GM18951 (cell line): ENCODE data around the gene CD4.

Experiments used
- POLR2A ChIP-seq: IDR thresholded peaks from 4 replicates; pipeline ENCODE4 v1.6.1; 2011; ENCODE audit warnings: mild to moderate bottlenecking; ENCODE audit not compliant: insufficient read length, insufficient read depth; ENCODE audit errors: extremely low read depth
- in situ Hi-C: fragments of 300-500 bp; cut with MboI; formaldehyde crosslinking; loops from one replicate; pipeline ENCODE4 v1.12.0; 2022; ENCODE audit warnings: low sequenced_read_pairs, mixed read lengths, inconsistent platforms; ENCODE audit not compliant: unreplicated experiment

Gene CD4

DNA sequence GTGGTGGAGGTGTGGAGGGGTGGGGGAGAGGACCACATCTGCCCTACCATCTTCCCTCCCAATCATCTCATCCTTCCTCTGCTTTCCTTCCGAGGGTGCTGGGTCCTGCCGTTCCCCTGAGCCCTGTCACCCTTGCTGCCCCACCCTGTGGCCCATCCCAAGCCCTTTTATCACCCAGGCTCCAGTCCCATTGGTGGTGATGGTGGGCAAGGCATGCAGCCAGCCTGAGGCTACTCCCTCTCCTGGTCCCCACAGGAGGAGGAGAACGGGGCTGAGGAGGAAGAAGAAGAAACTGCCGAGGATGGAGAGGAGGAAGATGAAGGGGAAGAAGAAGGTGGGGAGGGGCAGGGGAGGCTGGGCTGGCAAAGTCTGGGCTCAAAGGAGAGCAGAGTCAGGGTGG, 19.7 kb upstream of the CD4 start:
- no peak for TF ChIP-seq POLR2A
- in situ Hi-C loops, result no loop called here

GRCh38 chr12:6770094-6770493, 19.2 kb upstream of the CD4 start:
- TF ChIP-seq POLR2A, result no peak
- in situ Hi-C loops, result no loop called here

DNA sequence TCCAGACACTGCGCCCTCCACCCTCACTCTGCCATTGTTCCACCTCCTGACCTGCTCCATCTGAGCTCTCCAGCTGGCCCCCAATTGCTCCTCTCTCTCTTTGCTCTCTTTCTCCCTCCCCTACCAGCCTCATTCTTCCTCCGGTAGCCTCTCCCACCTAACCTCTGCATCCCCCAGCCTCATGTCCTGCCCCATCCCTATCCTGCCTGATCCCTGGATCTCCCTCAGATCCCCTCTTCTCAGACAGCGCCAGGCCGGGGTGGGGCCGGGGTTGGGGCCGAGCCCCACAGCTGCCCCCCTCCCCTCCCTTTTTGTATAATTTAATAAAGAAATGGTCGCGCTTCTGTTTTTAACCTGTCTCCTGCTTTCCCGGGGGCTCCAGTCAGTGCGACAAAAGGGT, 18.7 kb upstream of the CD4 start:
- no peak for TF ChIP-seq POLR2A
- in situ Hi-C loops, result no loop called here

GRCh38 chr12:6771091-6771495, 18.2 kb upstream of the CD4 start:
- in situ Hi-C loops, result no loop called here
- TF ChIP-seq POLR2A, result no peak

DNA sequence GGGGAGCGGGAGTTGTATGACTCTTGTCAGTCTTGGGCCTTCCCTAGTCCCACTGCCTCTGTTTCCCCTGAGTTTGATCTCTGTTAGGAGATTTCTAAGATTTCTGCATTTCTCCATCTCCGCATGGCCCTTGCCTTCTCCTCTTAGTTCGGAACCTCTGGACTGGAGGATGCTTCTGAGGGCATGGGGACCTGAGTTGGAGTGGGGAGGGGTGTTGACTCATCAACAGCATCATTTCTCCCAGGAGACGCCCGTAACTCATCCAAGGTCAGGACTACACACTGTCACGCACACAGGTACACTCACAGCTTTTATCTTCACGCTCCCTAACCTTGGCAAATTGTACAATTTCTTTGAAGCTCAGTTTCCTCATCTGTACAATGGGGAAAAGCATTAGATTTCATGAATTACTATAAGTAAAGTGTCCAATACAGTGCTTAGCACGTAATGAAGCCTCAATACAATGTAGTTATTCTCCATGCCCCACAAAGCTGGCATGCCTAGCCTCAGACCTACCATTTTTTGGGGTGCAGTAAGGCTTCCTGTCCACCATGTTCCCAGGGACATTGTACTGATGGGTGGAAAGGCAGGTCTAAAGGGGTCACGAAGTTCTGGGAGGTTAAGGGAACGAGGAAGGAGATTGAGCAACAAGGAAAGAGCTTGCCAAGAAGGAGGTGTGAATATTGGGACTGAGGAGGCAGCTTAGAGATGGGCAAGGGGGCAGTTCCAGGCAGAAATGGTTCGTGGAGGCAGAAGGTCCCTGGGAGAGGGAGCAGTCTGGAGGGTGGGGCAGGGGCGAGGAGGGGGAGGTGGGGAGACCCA, 17.6 kb upstream of the CD4 start:
- no peak for TF ChIP-seq POLR2A
- in situ Hi-C loops, result no loop called here

DNA sequence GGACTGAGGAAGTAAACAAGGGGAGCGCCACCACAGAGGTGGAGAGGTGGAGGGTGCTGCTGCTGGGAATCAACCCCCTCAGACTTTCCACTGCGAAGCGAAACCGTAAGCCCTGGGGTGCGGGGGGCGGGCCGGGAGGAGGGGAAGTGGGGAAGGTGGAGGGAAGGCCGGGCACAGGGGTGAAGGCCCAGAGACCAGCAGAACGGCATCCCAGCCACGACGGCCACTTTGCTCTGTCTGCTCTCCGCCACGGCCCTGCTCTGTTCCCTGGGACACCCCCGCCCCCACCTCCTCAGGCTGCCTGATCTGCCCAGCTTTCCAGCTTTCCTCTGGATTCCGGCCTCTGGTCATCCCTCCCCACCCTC, 17.0 kb upstream of the CD4 start, which contains the start of gene LAG3:
LAG3 (plus strand) TSS at position 190 of the 365 bp plus-strand sequence. CDS start 333 bp downstream, outside the sequence.
- peak; percentile 57 for TF ChIP-seq POLR2A
- in situ Hi-C loops, result no loop called here

GRCh38 chr12:6772726-6773589, 16.4 kb upstream of the CD4 start:
- TF ChIP-seq POLR2A, result no peak
- in situ Hi-C loops, result no loop called here

- in situ Hi-C loops, result no loop called here
- TF ChIP-seq POLR2A, result no peak
Measured at GRCh38 chr12:6773590-6774351, 15.6 kb upstream of the CD4 start.

- no peak for TF ChIP-seq POLR2A
- in situ Hi-C loops, result no loop called here
Measured at GRCh38 chr12:6774499-6775062, 14.7 kb upstream of the CD4 start.

DNA sequence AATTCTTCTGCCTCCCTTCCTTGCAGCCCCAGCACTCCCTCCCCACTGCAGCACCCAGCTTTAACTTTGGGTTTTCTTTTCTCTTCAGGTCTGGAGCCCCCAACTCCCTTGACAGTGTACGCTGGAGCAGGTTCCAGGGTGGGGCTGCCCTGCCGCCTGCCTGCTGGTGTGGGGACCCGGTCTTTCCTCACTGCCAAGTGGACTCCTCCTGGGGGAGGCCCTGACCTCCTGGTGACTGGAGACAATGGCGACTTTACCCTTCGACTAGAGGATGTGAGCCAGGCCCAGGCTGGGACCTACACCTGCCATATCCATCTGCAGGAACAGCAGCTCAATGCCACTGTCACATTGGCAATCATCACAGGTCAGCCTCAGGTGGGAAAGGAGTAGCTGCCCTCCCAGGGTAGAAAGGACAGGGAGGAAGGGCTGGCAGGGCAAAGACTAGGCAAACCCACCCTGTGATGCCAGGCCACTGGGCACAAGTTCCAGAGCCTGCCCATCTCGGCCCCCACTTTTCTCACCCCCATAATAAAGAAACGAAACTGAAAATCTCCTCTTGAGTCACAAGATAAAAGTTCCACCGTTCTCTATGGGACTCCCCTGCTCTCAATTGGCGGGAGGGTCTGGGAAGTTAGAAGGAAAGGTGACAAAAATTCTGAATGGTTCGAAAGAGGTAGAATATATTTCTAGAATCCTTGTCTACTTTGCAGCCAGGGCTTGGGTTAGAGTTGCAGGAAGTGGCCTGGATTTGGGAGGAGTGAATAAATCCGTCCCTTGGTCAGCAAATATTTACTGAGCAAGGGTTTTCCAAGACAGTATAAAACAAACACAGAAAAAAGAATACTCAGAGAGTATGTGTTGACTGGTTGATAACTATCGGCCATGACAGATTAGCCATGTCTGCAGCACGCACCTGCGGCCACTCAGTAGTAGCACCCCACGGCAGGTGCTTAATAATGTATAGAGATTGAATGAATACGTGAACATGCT, 13.8 kb upstream of the CD4 start:
- in situ Hi-C loops, result no loop called here
- TF ChIP-seq POLR2A, result no peak

DNA sequence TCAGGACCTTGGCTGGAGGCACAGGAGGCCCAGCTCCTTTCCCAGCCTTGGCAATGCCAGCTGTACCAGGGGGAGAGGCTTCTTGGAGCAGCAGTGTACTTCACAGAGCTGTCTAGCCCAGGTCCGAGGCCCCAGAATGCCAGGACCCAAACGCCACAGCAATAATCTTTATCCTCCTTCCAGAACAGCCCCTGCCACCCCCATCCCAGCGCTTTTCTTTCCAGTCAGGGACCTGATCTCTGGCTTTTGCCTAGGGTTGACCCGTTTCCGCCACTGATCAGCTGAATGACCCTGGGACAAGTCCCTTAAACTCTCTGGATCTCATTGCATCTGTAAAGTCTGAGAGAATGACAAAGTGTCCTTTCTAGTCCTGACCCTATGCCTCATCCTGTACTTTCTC, 11.9 kb upstream of the CD4 start:
- TF ChIP-seq POLR2A, result no peak
- in situ Hi-C loops, result no loop called here

DNA sequence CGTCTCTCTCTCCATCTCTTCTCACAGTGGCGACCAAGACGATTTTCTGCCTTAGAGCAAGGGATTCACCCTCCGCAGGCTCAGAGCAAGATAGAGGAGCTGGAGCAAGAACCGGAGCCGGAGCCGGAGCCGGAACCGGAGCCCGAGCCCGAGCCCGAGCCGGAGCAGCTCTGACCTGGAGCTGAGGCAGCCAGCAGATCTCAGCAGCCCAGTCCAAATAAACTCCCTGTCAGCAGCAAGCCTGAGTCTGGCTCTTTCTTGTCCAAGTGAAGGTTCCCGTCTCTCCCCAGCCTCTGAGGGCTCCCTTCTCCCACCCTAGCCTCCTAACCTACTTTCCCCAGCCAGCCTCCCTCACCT, 11.1 kb upstream of the CD4 start:
- in situ Hi-C loops, result no loop called here
- no peak for TF ChIP-seq POLR2A
